NCI-H2081 (cell line): ENCODE results near the gene KRTAP10-12.
"Not testable (repeated sequence)": the region's sequence is repeated elsewhere in the genome, so short reads cannot be mapped to it uniquely, and the experiment has no call there.

ENCODE experiments used
- DNase-seq, 2 experiments: peaks; one replicate each; lab custom pipeline; 2025; lab: John Stamatoyannopoulos, UW

The KRTAP10-12 gene

DNA sequence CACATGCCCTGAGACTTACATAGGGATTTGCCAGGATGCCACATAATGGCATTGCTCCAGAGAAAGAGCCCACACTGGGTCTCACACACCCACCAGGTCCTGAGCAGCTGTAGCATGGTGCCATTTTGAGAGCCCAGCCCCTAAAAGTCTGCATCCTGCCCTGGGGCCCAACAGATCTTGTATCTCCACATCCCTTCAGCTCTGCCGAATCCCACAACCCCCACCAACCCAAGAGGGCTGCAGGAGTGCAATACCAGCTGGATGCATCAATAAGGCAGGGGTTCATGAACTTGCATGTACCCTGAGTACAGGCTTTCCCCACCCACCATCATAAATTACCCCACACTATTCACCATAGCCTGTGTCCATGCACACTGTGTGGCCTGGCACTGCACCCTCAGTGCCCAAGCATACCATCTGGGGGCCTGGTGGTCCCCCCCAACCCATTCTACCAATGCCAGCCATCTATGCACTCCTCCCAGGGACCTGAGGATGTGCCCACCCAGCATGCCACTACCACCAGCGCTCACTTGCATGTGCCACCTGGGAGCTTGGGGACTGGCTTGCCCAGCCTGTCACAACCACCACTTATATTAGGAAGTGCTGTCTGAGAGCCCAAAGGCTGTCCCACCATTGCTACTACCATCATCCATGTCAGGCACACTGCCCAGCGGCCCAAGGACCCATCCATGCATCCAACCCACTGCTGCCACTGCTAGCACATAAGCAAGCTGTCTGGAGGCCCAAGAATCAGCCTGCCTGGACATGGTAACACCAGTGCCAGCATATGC is 26.1 kb upstream of the KRTAP10-12 start:
- DNase-seq = no peak

- no peak for DNase-seq
These were observed 25.1 kb upstream of the KRTAP10-12 start for GRCh38 chr21:44671911-44672310.

GRCh38 chr21:44677881-44678280 is 19.1 kb upstream of the KRTAP10-12 start:
- no peak for DNase-seq

GRCh38 chr21:44681152-44681551 is 15.8 kb upstream of the KRTAP10-12 start:
- DNase-seq = no peak

DNA sequence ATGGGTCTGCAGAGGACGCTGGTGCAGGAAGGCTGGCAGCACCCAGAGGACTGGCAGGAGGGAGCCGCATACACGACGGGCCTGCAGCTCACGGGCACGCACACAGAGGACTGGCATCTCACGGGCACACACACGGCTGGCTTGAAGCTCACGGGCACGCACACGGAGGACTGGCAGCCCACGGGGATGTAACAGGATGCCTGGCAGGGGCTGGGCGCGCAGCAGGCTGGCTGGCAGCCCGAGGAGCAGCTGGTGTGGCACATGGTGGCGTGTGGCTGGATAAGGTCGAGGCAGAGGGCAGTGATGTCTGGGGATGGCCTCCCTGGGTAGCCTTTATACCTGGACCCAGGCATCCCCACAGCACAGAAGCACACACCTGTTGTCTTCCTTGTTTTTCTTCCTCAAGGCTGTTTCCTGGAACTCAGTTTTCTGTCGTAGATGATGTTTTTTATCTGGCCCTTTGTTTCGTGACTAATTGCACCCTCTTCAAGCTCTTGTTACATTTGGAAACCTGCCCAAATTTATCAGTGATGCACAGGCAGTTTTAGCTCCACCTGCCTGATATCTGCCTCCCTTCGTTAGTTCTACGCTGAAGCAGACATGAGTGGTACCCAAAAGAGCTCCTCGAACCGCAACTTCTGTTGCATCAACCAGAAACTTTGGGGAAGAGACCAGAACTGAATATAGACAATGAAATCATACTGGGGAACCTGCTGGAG is 15.0 kb upstream of the KRTAP10-12 start, which contains the start of gene KRTAP12-1:
Gene KRTAP12-1, minus strand, starts transcription at position 303 of the 719 bp plus-strand sequence. Its CDS starts 40 bp downstream, at position 263.
- peak; percentile 62 to 82 for DNase-seq

DNA sequence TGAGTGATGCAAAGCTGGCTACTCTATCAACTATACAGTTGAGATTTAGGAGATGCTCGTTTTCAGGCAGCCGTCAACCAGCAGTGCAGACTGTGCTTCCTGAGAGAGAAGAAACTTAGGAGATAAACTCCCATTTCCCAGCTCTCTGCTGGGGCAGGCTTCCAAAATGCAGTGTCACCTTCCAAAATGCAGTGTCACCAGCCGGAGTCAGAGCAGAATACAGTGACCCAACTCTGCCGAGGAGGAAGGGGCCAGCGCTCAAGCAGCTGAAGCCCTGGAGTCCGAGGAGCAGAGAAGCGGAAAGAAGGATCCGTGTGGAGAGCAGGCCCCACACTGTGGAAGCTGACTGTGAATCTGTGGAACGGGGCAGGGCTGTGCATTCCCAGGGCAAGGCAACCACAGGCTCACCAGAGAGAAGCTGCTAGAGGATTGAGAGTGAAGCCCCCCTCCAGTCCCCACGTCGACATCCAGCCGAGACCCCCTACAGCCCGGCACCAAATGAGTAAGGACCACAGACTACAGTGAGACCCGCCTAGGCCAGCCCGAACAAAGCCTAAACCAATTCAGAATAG is 14.3 kb upstream of the KRTAP10-12 start:
- no peak for DNase-seq

DNA sequence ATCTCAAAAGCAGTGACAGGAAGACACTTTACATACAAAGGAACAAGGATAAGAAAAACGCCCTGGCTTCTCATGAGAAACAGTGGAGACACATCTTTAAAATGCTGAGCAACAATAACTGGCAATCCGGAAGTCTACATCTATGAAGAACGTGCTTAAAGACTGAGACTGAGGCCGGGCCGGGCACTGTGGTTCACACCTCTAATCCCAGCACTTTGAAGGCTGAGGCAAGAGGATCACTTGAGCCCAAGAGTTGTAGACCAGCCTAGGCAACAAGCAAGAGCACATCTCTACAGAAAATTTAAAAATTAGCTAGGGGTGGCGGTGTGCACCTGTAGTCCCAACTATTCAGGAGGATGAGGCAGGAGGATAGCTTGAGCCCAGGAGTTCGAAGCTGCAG is 12.9 kb upstream of the KRTAP10-12 start:
- no peak for DNase-seq

DNA sequence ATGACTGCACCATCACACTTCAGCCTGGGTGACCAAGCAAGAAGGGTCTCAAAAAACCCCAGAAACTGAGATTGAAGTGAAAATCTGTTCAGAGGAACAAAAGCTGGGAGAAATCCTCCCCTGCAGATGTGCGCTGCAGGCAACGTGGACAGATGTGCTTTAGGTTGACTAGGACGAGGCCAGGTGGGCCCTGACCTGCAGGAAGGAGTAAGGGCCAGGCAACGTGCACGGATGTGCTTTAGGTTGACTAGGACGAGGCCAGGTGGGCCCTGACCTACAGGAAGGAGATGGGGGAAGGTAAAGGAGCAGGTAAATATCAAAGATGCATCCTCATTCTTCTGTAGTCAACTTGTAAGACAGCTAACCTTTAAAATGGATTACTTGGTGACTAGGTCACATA is 12.5 kb upstream of the KRTAP10-12 start:
- no peak for DNase-seq

- DNase-seq = not testable (repeated sequence)
These were observed 11.9 kb upstream of the KRTAP10-12 start for GRCh38 chr21:44685050-44685449.

DNA sequence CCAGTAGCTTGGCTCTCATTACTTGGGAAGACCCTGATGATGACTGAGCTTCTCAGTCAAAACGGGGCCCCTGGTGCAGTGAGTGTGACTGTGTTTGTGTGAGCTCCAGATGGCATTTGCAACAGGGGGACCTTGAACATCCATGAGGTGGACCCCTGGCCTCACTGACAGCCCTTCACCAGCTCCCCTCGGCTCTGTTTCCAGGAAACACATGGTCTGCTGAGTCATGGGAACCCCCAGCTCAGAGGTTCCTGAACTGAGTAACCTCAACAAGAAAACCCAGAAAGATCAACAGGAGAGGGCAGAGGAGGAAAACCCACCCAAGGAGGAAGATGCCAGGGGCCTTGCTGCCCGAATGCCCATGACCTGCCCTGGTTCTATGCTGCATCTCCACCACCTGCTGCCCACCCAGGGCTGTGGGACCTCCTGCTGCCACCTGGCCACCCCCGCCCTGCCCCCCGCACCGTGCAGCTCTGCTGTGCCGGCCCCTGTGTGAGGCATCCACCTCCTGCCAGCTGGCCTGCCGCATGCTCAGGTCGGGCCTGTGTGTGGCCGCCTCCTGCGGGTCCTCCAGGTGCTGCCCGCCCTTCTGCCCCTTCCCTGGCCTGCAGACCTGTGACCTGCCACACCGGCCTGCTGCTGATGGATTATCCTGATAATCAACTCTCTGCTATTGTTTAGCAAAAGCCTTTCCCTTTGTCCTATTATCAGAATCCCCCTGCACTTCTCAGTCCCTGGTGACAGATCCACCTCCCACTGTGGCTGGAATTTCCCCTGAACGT is 10.8 kb upstream of the KRTAP10-12 start:
- no peak for DNase-seq

DNA sequence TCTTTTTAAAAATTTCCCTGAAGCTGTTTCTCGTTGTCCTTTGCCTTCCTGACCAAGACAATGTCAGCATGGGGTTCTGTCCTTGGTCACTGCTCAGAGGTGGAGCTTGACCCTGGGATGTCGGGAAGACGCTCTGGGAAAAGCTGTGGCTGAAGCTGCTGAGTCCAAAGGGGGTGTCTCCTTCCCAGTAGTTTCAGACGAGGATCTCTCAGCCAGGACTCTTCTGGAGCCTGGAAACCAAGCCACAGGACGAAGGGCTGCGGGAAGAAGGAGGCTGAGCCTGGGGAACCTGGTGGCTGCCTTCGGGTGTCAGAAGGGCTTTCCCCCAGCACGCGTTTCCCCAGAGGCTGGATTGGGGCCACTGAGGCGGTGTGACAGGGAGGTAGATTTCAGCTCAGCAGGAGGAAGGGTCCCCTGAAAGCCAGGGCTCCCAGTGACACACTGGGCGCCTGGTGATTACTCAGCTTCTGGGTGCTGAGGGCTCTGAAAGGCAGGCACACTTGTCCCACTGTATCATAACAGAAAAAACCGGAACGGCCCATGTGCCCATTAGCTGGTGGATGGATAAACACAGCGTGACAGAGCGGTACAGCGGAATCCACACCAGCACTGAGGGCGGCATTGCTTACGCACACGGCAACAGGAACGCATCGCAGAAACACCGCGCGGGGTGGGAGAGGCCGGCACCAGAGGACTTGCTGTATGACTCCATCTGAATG is 10.0 kb upstream of the KRTAP10-12 start:
- DNase-seq = no peak

DNA sequence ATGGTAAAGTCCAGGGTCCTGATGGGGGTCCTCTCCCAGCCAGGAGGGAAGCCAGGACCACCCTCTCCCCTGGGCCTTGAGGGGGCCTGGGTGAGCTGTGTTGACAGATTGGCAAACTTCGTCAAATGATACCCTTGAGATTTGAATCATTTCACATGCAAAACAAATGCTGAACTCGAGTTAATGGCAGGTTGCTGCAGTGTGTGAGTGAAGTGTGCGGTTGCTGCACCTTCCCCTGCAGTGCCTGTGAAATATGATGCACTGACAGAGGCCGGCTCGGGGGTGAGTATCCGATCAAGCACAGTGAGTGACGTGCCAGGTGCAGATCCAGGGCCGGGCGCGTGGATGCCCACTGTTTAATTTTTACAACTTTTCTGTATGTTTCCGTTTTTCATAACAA is 9.3 kb upstream of the KRTAP10-12 start:
- DNase-seq = no peak

DNA sequence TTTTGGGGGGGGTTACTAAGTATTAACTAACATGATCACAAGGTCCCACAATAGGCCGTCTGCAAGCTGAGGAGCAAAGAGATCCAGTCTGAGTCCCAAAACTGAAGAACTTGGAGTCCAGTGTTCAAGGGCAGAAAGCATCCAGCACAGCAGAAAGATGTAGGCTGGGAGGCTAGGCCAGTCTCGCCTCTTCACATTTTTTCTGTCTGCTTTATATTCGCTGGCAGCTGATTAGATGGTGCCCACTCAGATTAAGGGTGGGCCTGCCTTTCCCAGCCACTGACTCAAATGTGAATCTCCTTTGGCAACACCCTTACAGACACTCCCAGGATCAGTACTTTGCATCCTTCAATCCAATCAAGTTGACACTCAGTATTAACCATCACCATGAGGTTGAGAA is 7.2 kb upstream of the KRTAP10-12 start:
- not testable (repeated sequence) for DNase-seq

DNA sequence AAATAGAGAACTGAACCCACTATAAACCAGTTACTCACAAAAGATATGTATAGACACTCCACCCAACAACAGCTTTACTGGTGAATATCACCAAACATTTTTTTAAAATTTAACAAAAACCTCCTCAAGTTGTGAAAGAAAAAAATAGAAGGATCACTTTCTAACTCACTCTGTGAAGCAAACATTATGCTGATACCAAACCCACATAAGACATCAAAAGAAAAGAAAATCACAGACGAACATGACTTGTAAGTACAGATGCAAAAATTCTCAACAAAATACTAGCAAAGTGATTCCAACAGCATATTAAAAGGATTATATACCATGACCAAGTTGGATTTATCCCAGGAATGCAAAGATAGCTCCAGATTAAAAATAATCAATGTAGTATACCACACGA is 5.3 kb upstream of the KRTAP10-12 start:
- no peak for DNase-seq

DNA sequence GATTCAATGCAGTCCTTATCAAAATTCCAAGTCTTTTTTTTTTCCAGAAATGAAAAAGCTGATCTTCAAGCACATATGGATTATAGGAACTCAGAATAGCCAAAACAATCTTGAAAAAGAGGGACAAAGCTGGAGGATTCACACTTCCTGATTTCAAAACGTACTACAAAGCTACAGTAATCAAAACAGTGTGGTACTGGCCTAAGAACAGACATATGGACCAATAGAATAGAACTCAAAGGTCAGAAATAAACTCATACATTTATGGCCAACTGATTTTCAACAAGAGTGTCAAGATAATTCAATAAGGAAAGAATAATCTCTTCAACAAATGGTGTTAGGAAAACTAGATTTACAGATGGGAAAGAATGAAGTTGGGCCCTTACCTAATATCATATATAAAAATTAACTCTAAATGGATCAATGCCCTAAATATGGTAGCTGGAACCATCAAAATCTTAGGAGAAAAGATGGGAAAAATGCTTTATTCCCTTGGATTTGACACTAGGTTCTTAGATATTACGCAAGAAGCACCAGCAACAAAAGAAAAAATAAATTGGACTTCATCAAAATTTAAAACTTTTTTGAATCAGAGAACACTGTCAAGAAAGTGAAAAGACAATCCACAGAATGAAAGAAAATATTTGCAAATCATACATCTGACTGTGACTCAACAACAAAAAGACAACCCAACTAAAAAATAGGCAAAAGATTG is 4.0 kb upstream of the KRTAP10-12 start:
- DNase-seq = no peak

DNA sequence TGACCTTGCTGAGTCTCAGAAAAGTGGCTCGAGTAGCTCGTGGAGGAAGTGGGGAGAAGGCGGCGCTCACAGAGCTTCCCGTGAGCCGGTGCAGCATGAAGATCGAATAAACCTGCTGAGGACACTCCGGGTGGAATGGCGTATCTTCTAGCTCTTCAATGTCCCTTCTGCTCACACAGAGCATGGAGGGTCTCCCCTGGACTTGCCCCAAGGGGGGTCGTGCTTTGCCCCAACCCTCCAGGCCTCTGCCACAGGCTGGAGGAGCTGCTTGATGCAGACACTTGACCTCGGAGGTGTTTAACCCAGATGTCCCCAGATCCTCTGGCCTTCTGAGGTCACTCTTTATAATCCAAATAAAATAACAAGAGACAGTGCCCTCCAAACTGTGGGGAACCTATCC is 2.2 kb upstream of the KRTAP10-12 start:
- no peak for DNase-seq

- no peak for DNase-seq
These were observed 1.8 kb upstream of the KRTAP10-12 start for GRCh38 chr21:44695184-44695583.

GRCh38 chr21:44695641-44696040 is 1.3 kb upstream of the KRTAP10-12 start:
- no peak for DNase-seq

DNA sequence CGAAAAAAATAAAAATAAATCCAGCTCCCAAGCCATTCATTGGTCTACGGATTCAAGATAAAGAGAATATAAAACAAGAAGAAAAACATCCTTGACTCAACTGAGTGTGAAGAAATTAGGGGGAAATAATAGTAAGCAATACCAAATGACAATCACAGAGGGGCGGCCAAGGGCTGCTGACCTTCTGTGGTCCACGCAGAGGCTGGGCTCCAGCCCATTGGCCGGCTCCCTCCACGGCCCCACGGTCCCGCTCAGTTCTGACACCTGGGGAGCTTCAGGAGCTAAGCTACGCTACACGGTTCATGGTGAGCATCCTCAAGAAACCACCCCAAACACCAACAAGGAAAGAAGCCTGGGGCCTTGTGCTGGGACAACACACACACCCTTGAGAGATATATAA is 400 bp upstream of the KRTAP10-12 start:
- DNase-seq = no peak

DNA sequence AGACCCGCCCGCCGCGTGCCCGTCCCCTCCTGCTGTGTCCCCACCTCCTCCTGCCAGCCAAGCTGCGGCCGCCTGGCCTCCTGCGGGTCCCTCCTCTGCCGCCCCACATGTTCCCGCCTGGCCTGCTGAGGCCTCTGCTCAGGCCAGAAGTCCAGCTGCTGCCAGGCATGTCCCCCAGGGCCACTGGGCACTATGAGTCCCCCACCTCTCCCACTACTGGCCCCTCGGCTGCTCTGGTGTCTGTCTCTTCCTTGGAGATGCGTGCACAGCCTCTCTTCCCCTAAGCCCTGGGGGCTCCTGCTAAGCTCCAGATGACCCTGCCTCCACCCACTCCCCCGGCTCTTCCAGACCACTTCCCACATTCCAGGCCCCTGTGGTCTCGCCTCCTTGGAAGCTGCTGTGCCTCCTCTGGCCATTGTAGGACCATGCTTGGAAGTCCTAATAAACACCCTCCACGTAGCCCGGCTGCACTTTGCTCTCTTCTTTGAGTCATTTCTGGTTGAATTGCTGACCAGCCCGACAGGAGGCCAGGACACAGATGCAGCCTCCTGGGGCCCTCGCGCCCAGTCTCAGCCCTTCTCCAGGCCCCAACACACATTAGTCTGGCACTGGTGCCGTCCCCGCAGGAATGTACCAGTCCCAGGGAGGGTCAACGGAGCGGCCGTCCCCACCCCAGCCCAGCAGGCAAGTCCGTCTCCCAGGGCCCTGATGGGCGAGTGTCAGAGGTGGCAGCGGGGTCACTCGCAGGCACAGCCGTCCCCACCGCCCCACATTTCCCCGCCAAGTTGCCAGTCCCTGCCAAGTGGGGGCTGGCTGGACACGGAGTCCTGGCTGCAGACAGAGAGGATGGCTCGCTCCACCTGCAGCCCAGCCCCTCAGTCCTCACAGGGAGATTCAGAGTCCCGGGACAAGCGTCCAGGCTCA is 1.1 kb downstream of the KRTAP10-12 start:
- DNase-seq = no peak
